Measurements from ENCODE around the gene METTL6.

- TF ChIP-seq POLR2A (IDR thresholded peaks at IDR 0.05) = no peak
- TF ChIP-seq CTCF (IDR thresholded peaks at IDR 0.05) = no peak
- no peak for TF ChIP-seq POLR2AphosphoS5 (IDR thresholded peaks at IDR 0.05)
- no peak for TF ChIP-seq EP300 (IDR thresholded peaks at IDR 0.05)
These were observed 39.6 kb downstream of the METTL6 start for GRCh38 chr3:15387735-15388134.

All from suprapubic skin (tissue), 4 donors.